NAMALWA (cell line): Measurements from ENCODE around the gene HDAC10.

ENCODE experiments used
- DNase-seq: peaks from one replicate; pipeline ENCODE4 v3.0.0-alpha.2; 2015; ENCODE audit warnings: low spot score

HDAC10 gene

GRCh38 chr22:50256258-50256862, 5.3 kb upstream of the HDAC10 start:
- DNase-seq, result no peak

- no peak for DNase-seq
Measured at GRCh38 chr22:50255607-50256006, 4.5 kb upstream of the HDAC10 start.

GRCh38 chr22:50255099-50255498, 4.0 kb upstream of the HDAC10 start:
- no peak for DNase-seq

- no peak for DNase-seq
Measured at GRCh38 chr22:50253941-50254340, 2.9 kb upstream of the HDAC10 start.

- no peak for DNase-seq
Measured at GRCh38 chr22:50253046-50253915, 2.2 kb upstream of the HDAC10 start.

- DNase-seq, result peak; percentile 80
Measured at GRCh38 chr22:50252082-50253045, 1.3 kb upstream of the HDAC10 start.

- DNase-seq, result peak; percentile 26
Measured at GRCh38 chr22:50251477-50252081, 514 bp upstream of the HDAC10 start.

- no peak for DNase-seq
Measured at GRCh38 chr22:50250249-50250554, 863 bp downstream of the HDAC10 start.

GRCh38 chr22:50249341-50250248, 1.5 kb downstream of the HDAC10 start:
- DNase-seq, result no peak

GRCh38 chr22:50248196-50249081, 2.6 kb downstream of the HDAC10 start:
- peak; percentile 28 for DNase-seq

- peak; percentile 90 for DNase-seq
Measured at GRCh38 chr22:50247748-50248147, 3.3 kb downstream of the HDAC10 start.

GRCh38 chr22:50246242-50247175, 4.6 kb downstream of the HDAC10 start:
- peak; percentile 50 for DNase-seq

- peak; percentile 33 for DNase-seq
Measured at GRCh38 chr22:50245214-50246072, 5.6 kb downstream of the HDAC10 start.

GRCh38 chr22:50244420-50245213, 6.4 kb downstream of the HDAC10 start, which contains the start of gene TUBGCP6:
Gene TUBGCP6, minus strand, starts transcription at chr22:50245023. Its CDS starts 564 bp downstream, at chr22:50244459.
- DNase-seq, result peak; percentile 95

GRCh38 chr22:50243685-50244419, 7.2 kb downstream of the HDAC10 start:
- DNase-seq, result peak; percentile 41

GRCh38 chr22:50242406-50242949, 8.6 kb downstream of the HDAC10 start:
- peak; percentile 32 for DNase-seq
